ENCODE data around the gene DNAH11. TPM values are rescaled to one million over a fixed set of nuclear protein-coding genes. Genes with fewer than 3 reads are reported as not detected.

DNAH11 gene
- total and polyA plus RNA-seq, 2 of the 8 experiments (the other 6 are each of a cell fraction or from before 2014, with no cell fraction given) = 1.8 to 4.9 TPM

DNA sequence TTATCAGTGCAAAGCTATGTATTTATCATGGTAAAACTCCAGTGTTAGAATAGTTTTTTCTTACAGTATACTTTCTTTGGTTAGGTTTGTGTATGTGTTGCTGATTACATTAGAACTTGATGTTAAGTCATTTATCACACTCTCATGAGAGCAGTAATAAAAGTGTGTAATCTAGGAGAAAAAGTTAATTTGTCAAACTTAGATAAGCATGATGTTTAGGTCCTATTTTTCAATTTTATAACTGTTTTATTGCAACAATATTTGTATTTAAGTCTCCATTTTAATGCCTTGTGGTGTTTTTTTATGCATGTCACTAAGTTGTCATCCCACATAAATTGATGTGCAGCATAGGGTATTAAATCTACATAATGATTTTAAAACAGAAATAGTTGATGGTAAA lies 28.8 kb upstream of the DNAH11 start (continued):
- TF ChIP-seq KDM4A (IDR thresholded peaks at IDR 0.05; ENCODE audit: low read depth, low read length, severe bottlenecking) = no peak
- TF ChIP-seq BRCA1 (IDR thresholded peaks at IDR 0.05; ENCODE audit: low read depth, low read length) = no peak
